GM12878 (cell line): ENCODE results near the gene HEYL. TPM values are rescaled to one million over a fixed set of nuclear protein-coding genes. Genes with fewer than 3 reads are reported as not detected.

Experiments
- ASH2L ChIP-seq: fragments of 300-600, 200-600 bp; sonication (generic); IDR thresholded peaks from 2 replicates; pipeline ENCODE4 v1.6.1; 2017; ENCODE audit warnings: low read depth, mild to moderate bottlenecking, borderline replicate concordance
- CUX1 ChIP-seq: IDR thresholded peaks from 2 replicates; pipeline ENCODE4 v1.6.1; 2012; ENCODE audit warnings: improper control_type of control experiment, low read depth, low read length; ENCODE audit not compliant: insufficient replicate concordance
- FOXK2 ChIP-seq: fragments of 450-650 bp; IDR thresholded peaks from 2 replicates; pipeline ENCODE4 v1.6.1; 2017; ENCODE audit warnings: mild to moderate bottlenecking, moderate library complexity
- HDGF ChIP-seq: fragments of 450-650 bp; IDR thresholded peaks from 2 replicates; pipeline ENCODE4 v1.6.1; 2016; ENCODE audit warnings: antibody characterized with exemption
- IRF5 ChIP-seq: fragments of 450-650 bp; IDR thresholded peaks from 2 replicates; pipeline ENCODE4 v1.6.1; 2017; ENCODE audit warnings: borderline replicate concordance
- NFXL1 ChIP-seq: fragments of 450-650 bp; IDR thresholded peaks from 2 replicates; pipeline ENCODE4 v1.6.1; 2017; ENCODE audit warnings: antibody characterized with exemption, mild to moderate bottlenecking, borderline replicate concordance
- NR2C2 ChIP-seq: IDR thresholded peaks from 2 replicates; pipeline ENCODE4 v1.6.1; 2011; ENCODE audit warnings: borderline replicate concordance, low read depth; ENCODE audit not compliant: control insufficient read depth, insufficient read length
- RCOR1 ChIP-seq: conservative IDR thresholded peaks from 2 replicates; pipeline ENCODE4 v1.6.1; 2012; ENCODE audit warnings: low read depth, low read length, improper control_type of control experiment
- REST ChIP-seq: IDR thresholded peaks from 2 replicates; pipeline ENCODE4 v1.6.1; 2012; ENCODE audit warnings: mild to moderate bottlenecking, low read depth, low read length
- SIX5 ChIP-seq: IDR thresholded peaks from 2 replicates; pipeline ENCODE4 v1.6.1; 2011; ENCODE audit warnings: mild to moderate bottlenecking, low read depth, low read length, moderate library complexity; ENCODE audit not compliant: severe bottlenecking
- STAT3 ChIP-seq: IDR thresholded peaks from 2 replicates; pipeline ENCODE4 v1.6.1; 2011; ENCODE audit warnings: low read depth, low read length, improper control_type of control experiment
- TARDBP ChIP-seq: IDR thresholded peaks from 2 replicates; pipeline ENCODE4 v1.6.1; 2016; ENCODE audit warnings: borderline replicate concordance
- TCF7 ChIP-seq: IDR thresholded peaks from 2 replicates; pipeline ENCODE4 v1.6.1; 2014; ENCODE audit warnings: antibody characterized with exemption, borderline replicate concordance
- ZNF384 ChIP-seq: IDR thresholded peaks from 2 replicates; pipeline ENCODE4 v1.6.1; 2012; ENCODE audit warnings: low read depth, mild to moderate bottlenecking, low read length, improper control_type of control experiment, borderline replicate concordance
- ZNF592 ChIP-seq: fragments of 450-650 bp; IDR thresholded peaks from 2 replicates; pipeline ENCODE4 v1.6.1; 2017; ENCODE audit warnings: mild to moderate bottlenecking, moderate library complexity
- polyA plus RNA-seq, 11 experiments: library from polyadenylated mRNA; depleted of rRNA in 4 of 11; unstranded in 6 of 11; stranded (reverse) in 5 of 11; fragments of >200 nt; fragmentation: Nextera tagmentation in 4 of 11; fragmentation: Illumina TruSeq in 1 of 11; extraction: Ambion mirVana in 4 of 11; extraction: Trizol in 1 of 11; gene quantifications; 1 replicate in 1 of 11; 2 replicates in 10 of 11; pipeline versions ENCODE4 v1.2.1 to v1.2.3, GENCODE V29; 2011 to 2016; ENCODE audit warnings: inconsistent platforms in 2 of 11, missing spikeins in 2 of 11, low read depth in 1 of 11
- total RNA-seq, 4 experiments: library from RNA; depleted of rRNA in 3 of 4; stranded (reverse); fragments of >200 nt in 3 of 4; fragmentation: Illumina TruSeq in 1 of 4; extraction: Trizol in 1 of 4; gene quantifications; 2 replicates each; pipeline versions ENCODE4 v1.2.1 to v1.2.3, GENCODE V29; 2013 to 2021

Gene HEYL
- total and polyA plus RNA-seq, 10 of the 15 experiments (the other 5 are each of a cell fraction or from before 2014, with no cell fraction given), result under 0.01 to 0.04 TPM; not detected in 8

- no peak for TF ChIP-seq CUX1
- no peak for TF ChIP-seq ZNF592
- TF ChIP-seq REST, result no peak
- no peak for TF ChIP-seq IRF5
- no peak for TF ChIP-seq ASH2L
- TF ChIP-seq STAT3, result no peak
- TF ChIP-seq HDGF, result peak; percentile 59; the same call in 1 of the 2 replicates
- no peak for TF ChIP-seq RCOR1
- no peak for TF ChIP-seq ZNF384
- TF ChIP-seq NFXL1, result no peak
- no peak for TF ChIP-seq SIX5
- no peak for TF ChIP-seq TARDBP
- TF ChIP-seq FOXK2, result no peak
- TF ChIP-seq TCF7, result no peak
- TF ChIP-seq NR2C2, result no peak
Observed at GRCh38 chr1:39575191-39576015, 64.0 kb downstream of the HEYL start (continued).
